ENCODE measurements around the gene KCNG3. TPM values are rescaled to one million over a fixed set of nuclear protein-coding genes. Genes with fewer than 3 reads are reported as not detected.

The KCNG3 gene
- total RNA-seq, 4 donors from 2014 or later: 0.09 to 0.38 (median 0.29) TPM

GRCh38 chr2:42443718-42444399 is 49.9 kb downstream of the KCNG3 start:
- DNase-seq: no peak
- no peaks in the 10 kb centered on the region for H3K9me3 ChIP-seq
- H3K36me3 ChIP-seq: no peaks in the 10 kb centered on the region
- no peak for TF ChIP-seq POLR2A (IDR thresholded peaks at IDR 0.05)
- no peak for TF ChIP-seq CTCF (IDR thresholded peaks at IDR 0.05)
- H3K27me3 ChIP-seq: peaks cover 0 to 5% (median 0%) of the 10 kb centered on the region in 4 donors
- H3K4me3 ChIP-seq: no peak overlapping the region
- WGBS, 2 donors: 71 to 81% methylated on average over 5 of the region's 5 CpGs
- no peaks in the 10 kb centered on the region for H3K4me1 ChIP-seq
- H3K27ac ChIP-seq: no peak overlapping the region
- intact Hi-C loops (cut with DNase I): no loop called here

GRCh38 chr2:42442774-42443173 is 51.0 kb downstream of the KCNG3 start:
- WGBS, 2 donors: 67 to 74% methylated on average over 2 of the region's 2 CpGs
- H3K27ac ChIP-seq: no peak overlapping the region
- intact Hi-C loops (cut with DNase I): no loop called here

GRCh38 chr2:42438685-42439084 is 55.1 kb downstream of the KCNG3 start:
- intact Hi-C loops (cut with DNase I): no loop called here
- Histone ChIP-seq H3K4me3 (no peak overlapping the region), H3K27ac (no peak overlapping the region), H3K36me3 (no peaks in the 10 kb centered on the region), H3K4me1 (no peaks in the 10 kb centered on the region), H3K9me3 (no peaks in the 10 kb centered on the region), H3K27me3 (peaks cover 0 to 5% (median 0%) of the 10 kb centered on the region in 4 donors)
- TF ChIP-seq CTCF (IDR thresholded peaks at IDR 0.05) (no peak), POLR2A (IDR thresholded peaks at IDR 0.05) (no peak)
- DNase-seq: no peak

More at GRCh38 chr2:42442774-42443173, 51.0 kb downstream of the KCNG3 start:
- H3K4me1 ChIP-seq: no peaks in the 10 kb centered on the region
- H3K36me3 ChIP-seq: no peaks in the 10 kb centered on the region
- DNase-seq: no peak
- H3K9me3 ChIP-seq: no peaks in the 10 kb centered on the region
- TF ChIP-seq CTCF (IDR thresholded peaks at IDR 0.05): no peak
- no peak overlapping the region for H3K4me3 ChIP-seq
- peaks cover 0 to 5% (median 0%) of the 10 kb centered on the region in 4 donors for H3K27me3 ChIP-seq

GRCh38 chr2:42436370-42436769 is 57.4 kb downstream of the KCNG3 start:
- WGBS, 2 donors: 78 to 87% methylated on average over 2 of the region's 2 CpGs
- TF ChIP-seq CTCF (IDR thresholded peaks at IDR 0.05) (no peak), POLR2A (IDR thresholded peaks at IDR 0.05) (no peak)
- Histone ChIP-seq H3K27ac (no peak overlapping the region), H3K4me1 (no peaks in the 10 kb centered on the region), H3K9me3 (no peaks in the 10 kb centered on the region), H3K4me3 (no peak overlapping the region), H3K36me3 (no peaks in the 10 kb centered on the region), H3K27me3 (peaks cover 0 to 5% (median 0%) of the 10 kb centered on the region in 4 donors)
- intact Hi-C loops (cut with DNase I): no loop called here
- DNase-seq: no peak

- no peaks in the 10 kb centered on the region for H3K36me3 ChIP-seq
- no peak overlapping the region for H3K27ac ChIP-seq
- WGBS, 2 donors: 61 to 64% methylated on average over 2 of the region's 2 CpGs
- intact Hi-C loops (cut with DNase I): no loop called here
- H3K4me3 ChIP-seq: no peak overlapping the region
- H3K27me3 ChIP-seq: peaks cover 0 to 5% (median 0%) of the 10 kb centered on the region in 4 donors
- no peak for DNase-seq
- TF ChIP-seq CTCF (IDR thresholded peaks at IDR 0.05) (no peak), POLR2A (IDR thresholded peaks at IDR 0.05) (no peak)
- no peaks in the 10 kb centered on the region for H3K4me1 ChIP-seq
- H3K9me3 ChIP-seq: no peaks in the 10 kb centered on the region
Observed at GRCh38 chr2:42435628-42436027, 58.2 kb downstream of the KCNG3 start.
